ENCODE results near the gene SOX9. TPM values are rescaled to one million over a fixed set of nuclear protein-coding genes. Genes with fewer than 3 reads are reported as not detected.

Gene SOX9
- total and polyA plus RNA-seq, 2 donors from 2014 or later: 5.8 to 79.3 TPM

DNA sequence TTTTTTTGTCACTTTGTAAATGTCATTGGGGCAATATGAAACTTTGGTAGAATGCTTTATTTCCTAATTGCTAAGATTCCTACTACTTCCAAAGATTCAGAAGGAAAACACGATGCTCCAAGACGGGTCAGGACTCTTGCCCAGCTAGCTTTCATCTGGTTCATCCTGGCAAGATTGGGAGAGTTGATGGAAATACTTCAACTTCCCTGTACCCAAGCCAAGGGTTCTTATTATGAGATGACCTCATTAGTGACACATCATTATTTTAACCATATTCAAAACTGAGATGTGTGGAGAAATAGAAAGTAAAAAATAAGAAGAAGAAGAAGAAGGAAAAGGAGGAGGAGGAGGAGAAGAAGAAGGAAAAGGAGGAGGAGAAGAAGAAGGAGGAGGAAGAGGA lies 25.6 kb downstream of the SOX9 start:
- Histone ChIP-seq H3K27me3 (ENCODE audit: control insufficient read depth, insufficient read depth, low read length) (no peaks in the 10 kb centered on the region), H3K4me3 (ENCODE audit: low read length in 3 of 3) (no peak overlapping the region), H3K9me3 (ENCODE audit: control insufficient read depth in 2 of 3, insufficient read depth in 1 of 3, low read length in 3 of 3) (no peaks in the 10 kb centered on the region), H3K36me3 (ENCODE audit: control insufficient read depth in 2 of 3, insufficient read depth in 3 of 3, low read length in 3 of 3) (no peaks in the 10 kb centered on the region), H3K27ac (ENCODE audit: low read depth in 2 of 2, low read length in 2 of 2) (no peak overlapping the region), H3K4me1 (ENCODE audit: control insufficient read depth in 2 of 3, insufficient read depth in 2 of 3, low read depth in 1 of 3, low read length in 3 of 3) (no peaks in the 10 kb centered on the region), H3K9ac (ENCODE audit: low read length in 3 of 3) (no peak overlapping the region)
- no peak for DNase-seq
- TF ChIP-seq, protein P1, sequence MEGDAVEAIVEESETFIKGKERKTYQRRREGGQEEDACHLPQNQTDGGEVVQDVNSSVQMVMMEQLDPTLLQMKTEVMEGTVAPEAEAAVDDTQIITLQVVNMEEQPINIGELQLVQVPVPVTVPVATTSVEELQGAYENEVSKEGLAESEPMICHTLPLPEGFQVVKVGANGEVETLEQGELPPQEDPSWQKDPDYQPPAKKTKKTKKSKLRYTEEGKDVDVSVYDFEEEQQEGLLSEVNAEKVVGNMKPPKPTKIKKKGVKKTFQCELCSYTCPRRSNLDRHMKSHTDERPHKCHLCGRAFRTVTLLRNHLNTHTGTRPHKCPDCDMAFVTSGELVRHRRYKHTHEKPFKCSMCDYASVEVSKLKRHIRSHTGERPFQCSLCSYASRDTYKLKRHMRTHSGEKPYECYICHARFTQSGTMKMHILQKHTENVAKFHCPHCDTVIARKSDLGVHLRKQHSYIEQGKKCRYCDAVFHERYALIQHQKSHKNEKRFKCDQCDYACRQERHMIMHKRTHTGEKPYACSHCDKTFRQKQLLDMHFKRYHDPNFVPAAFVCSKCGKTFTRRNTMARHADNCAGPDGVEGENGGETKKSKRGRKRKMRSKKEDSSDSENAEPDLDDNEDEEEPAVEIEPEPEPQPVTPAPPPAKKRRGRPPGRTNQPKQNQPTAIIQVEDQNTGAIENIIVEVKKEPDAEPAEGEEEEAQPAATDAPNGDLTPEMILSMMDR (IDR thresholded peaks at IDR 0.05; ENCODE audit: borderline replicate concordance, extremely low read depth, insufficient read depth): no peak
- intact Hi-C loops (cut with DNase I): no loop called here
- no peak for FAIRE-seq

DNA sequence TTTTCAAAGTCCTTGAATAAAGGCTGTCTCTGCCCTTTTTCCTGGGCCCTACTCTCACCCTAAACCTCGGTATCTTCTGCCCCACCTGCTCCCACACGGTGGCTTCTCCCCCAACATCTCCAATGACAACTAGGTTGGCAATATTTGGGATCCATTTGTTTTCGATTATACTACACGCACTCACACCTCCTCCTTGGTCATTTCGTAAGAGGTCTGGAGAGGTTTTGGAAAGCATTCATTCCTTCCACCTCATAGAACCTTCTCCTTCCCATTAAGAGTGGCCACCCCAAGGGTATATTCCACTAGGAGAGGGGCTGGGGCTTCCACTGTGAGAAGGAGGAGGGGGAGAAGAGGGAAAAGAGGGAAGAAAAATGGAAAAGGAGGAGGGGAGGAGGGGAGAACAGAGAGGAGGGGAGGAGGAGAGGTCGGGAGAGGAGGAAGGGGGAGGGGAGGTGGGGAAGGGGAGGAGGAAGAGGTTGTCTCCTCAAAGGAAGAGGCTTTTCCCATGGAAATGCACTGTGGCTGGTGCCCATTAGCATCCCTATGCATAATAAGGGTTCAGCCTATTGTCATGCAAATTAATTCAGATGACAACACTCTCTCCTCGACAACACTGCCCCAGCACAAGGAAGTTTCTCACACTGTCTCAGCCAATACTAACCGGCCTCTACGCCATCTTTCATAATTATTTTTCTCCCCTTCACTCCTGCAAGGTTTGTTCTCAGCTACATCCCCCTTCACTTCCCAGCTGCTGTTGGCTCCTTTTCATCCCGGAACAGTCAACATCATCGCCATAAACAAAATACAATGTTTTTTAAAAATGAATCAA lies 30.0 kb downstream of the SOX9 start:
- intact Hi-C loops (cut with DNase I): no loop called here
- no peak overlapping the region for H3K9ac ChIP-seq (ENCODE audit: low read length in 3 of 3)
- H3K4me1 ChIP-seq (ENCODE audit: control insufficient read depth in 2 of 3, insufficient read depth in 2 of 3, low read depth in 1 of 3, low read length in 3 of 3): peaks cover 0 to 6% (median 0%) of the 10 kb centered on the region in 3 donors
- no peak for FAIRE-seq
- H3K36me3 ChIP-seq (ENCODE audit: control insufficient read depth in 2 of 3, insufficient read depth in 3 of 3, low read length in 3 of 3): no peaks in the 10 kb centered on the region
- H3K27me3 ChIP-seq (ENCODE audit: control insufficient read depth, insufficient read depth, low read length): no peaks in the 10 kb centered on the region
- TF ChIP-seq, protein P1 (IDR thresholded peaks at IDR 0.05; ENCODE audit: borderline replicate concordance, extremely low read depth, insufficient read depth): no peak
- no peak for DNase-seq
- no peak overlapping the region for H3K4me3 ChIP-seq (ENCODE audit: low read length in 3 of 3)
- H3K9me3 ChIP-seq (ENCODE audit: control insufficient read depth in 2 of 3, insufficient read depth in 1 of 3, low read length in 3 of 3): no peaks in the 10 kb centered on the region
- H3K27ac ChIP-seq (ENCODE audit: low read depth in 2 of 2, low read length in 2 of 2): no peak overlapping the region

DNA sequence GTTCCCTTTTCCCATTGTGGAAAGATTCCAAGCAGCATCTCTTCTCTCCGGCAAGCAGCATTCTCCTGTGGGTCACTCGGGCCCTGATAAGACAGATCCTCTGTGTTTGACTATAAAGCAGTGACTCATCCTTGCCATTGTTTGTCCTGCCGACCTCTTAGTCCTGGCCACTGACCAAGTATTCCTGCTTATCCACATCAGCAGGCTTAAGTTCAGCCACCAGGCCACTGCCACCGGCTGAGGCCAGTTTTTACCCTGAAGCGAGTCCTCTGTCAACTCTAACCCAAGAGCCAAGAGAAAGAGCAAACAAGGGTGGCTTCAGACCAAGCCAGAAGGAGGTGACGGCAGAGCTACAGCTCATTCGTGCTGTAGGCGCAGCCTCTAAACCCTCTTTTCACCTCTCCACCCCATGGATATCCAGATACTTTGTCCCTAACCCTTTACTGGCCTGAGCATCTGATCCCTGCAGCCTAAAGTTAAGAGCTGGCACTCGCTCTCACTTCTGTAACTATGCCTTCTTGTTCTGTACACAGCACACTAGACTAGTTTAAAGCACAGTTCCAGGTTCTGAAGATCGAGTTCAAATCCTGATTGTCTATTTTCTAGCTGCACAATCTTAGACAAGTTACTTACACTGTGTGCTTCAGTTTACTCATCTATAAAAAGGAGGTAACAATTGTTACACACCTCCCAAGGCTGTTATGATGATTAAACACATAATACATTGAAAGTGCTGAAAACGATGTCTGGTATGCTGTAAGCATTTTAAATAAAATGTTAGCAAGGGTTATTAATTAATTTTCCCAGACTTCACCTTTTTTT lies 31.0 kb downstream of the SOX9 start:
- Histone ChIP-seq H3K9ac (ENCODE audit: low read length in 3 of 3) (no peak overlapping the region), H3K27ac (ENCODE audit: low read depth in 2 of 2, low read length in 2 of 2) (no peak overlapping the region), H3K4me3 (ENCODE audit: low read length in 3 of 3) (no peak overlapping the region), H3K36me3 (ENCODE audit: control insufficient read depth in 2 of 3, insufficient read depth in 3 of 3, low read length in 3 of 3) (no peaks in the 10 kb centered on the region), H3K27me3 (ENCODE audit: control insufficient read depth, insufficient read depth, low read length) (no peaks in the 10 kb centered on the region), H3K4me1 (ENCODE audit: control insufficient read depth in 2 of 3, insufficient read depth in 2 of 3, low read depth in 1 of 3, low read length in 3 of 3) (peaks cover 0 to 6% (median 0%) of the 10 kb centered on the region in 3 donors), H3K9me3 (ENCODE audit: control insufficient read depth in 2 of 3, insufficient read depth in 1 of 3, low read length in 3 of 3) (no peaks in the 10 kb centered on the region)
- DNase-seq (peak in 1 of 5 donors; percentile 76), FAIRE-seq (no peak)
- intact Hi-C loops (cut with DNase I): no loop called here
- TF ChIP-seq, protein P1 (IDR thresholded peaks at IDR 0.05; ENCODE audit: borderline replicate concordance, extremely low read depth, insufficient read depth): no peak

Measured in kidney (tissue), 14 donors.